Left renal cortex interstitium (tissue), 4 donors: Measurements from ENCODE around the gene CPT1B. TPM values are rescaled to one million over a fixed set of nuclear protein-coding genes. Genes with fewer than 3 reads are reported as not detected.

Experiments
- DNase-seq, 4 donors: peaks; one replicate each; pipeline ENCODE4 v3.0.0-alpha.2; 2013; ENCODE audit warnings: low read depth in 4 of 4, low spot score in 2 of 4, missing footprints in 1 of 4
- polyA plus RNA-seq, 4 donors: library from polyadenylated mRNA; unstranded; fragments of 120-200 nt; gene quantifications; one replicate each; pipeline ENCODE4 v1.2.1, GENCODE V29; 2013; ENCODE audit not compliant: insufficient read length in 4 of 4

Gene CPT1B
- polyA plus RNA-seq, 4 donors: 9.8 to 18.5 (median 10.9) TPM

DNA sequence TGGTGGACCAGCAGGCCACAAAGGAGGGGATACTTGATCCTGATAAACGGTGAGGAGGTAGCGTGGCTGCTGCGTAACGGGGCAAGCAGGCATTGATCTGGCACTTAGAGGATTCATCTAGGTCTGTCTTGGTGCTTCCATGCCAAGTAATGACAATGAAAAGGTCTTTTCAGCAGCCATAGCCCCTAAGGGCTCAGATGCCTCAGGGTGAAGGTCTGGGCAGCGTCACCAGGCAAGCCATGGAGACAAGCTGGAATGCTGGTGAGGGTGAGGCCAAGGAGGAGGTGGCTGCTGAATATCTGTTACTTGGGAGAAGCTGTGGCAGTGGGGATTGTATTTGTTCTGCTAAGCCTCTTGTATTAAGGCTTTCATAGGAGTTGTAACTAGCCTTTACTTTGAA, 9.2 kb upstream of the CPT1B start:
- DNase-seq: no peak

DNA sequence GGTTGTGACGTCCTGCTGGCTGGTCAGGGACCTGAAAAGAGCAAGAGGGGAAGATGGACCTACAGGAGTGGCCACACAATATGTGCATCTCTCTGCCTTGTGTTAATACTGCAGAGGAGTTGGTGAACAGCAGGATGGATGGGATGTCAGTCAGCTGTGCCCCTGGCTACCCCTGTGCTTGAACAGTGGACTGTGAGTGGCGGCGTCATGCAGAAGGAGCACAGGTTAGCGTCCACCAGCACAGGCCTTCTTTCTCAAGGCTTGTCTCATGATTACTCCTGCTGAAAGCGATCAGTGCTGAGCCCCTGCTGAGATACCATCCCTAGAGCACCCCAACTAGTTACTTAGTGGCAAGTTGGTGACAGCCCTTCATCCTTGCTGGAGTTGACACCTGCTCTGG, 8.2 kb upstream of the CPT1B start:
- no peak for DNase-seq

DNA sequence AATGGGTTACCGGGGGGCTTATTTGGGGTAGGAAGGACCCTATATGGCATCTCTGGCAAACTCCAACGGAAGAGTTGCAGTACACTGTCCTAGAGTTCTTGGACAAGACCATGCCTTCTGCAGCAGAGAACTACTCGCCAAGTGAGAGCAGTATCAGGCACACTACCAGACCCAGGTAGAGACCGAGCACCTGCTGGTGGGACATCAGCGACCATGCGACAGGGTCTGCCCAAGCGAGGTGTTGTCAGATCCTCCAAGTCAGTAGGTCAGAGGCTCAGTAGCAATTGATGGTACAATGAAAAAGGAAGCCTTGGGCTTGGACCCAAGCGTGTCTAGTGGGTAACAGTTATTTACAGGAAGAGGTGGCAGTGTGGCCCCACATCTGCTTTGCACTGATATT, 7.6 kb upstream of the CPT1B start:
- no peak for DNase-seq

DNA sequence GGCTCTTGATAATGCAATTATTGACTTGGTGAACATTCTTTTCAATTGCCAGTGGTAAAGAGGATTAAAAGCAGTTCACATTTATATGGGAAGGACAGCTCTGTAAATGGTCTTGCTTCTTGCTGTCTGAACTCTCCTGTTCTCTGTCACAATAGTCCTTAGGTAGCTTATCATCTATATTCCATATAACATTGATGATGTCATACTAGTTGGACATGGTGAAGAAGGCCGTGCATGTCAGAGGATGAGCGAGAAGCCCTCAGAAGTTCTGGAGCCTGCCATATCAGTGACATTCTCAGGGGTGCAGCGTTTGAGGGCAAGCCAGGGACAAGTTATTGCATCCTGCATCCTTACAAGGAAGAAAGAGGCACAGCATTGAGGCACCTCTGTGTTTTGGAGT, 7.0 kb upstream of the CPT1B start:
- no peak for DNase-seq

DNA sequence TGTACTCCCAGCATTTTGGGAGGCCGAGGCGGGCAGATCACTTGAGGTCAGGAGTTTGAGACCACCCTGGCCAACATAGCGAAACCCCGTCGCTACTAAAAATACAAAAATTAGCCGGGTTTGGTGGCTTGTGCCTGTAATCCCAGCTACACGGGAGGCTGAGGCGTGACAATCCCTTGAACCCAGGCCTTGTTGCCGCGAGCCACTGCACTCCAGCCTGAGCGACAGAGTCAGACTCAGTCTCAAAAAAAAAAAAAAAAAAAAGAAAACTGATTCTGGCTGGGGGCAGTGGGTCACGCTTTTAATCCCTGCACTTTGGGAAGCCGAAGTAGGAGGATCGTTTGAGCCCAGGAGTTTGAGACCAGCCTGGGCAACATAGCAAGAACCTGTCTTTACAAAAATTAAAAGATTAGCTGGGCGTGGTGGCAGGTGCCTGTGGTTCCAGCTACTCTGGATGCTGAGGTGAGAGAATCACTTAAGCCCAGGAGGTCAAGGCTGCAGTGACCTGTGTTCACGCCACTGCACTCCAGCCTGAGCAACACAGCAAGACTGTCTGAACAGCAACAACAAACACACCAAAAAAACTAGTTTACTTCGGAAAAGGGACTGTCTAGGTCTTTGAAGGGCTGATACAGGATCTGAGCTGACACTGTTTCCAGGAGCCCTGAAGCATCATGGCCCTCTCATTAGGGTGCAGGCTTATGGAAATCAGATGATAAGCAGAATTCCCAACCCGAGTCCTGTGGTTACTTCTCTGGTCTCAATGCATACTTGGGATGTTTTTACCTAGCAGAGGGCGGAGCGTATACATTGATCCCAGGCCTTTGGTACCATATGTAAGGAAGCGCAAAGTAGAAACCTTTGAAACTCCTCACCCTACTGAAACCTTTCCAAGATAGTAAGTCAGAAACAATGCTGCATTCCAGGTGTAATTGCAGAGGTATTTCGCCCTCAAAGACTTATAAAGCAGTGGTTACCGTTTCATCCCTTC, 6.2 kb upstream of the CPT1B start:
- no peak for DNase-seq

DNA sequence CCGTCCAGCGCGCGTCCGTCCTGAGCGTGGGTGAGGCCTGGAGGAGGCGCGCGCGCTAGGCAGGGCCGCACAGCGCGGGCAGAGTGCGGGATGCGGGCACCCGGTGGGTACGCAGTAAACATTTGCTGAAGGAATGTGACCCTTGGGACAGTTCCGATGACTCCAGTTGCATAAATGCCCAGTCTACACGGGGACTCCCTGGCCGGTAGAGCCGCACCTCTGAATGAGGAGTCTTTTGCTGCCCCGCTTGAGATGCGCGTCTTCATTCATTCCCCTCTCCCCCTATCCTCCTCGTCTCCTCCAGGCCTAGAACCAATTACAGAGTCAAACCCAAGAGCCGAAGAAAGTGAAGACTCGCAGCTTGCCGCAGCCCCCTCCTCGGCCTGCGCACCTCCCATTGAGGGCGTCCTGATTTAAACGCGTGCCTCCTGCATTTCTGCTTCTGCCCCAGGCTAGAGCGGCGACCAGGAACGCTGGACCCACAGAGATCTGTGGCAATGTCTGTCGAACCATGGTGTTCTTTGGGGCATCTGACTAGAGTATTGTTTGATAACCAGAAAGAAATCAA, 5.2 kb upstream of the CPT1B start:
- DNase-seq: no peak

DNA sequence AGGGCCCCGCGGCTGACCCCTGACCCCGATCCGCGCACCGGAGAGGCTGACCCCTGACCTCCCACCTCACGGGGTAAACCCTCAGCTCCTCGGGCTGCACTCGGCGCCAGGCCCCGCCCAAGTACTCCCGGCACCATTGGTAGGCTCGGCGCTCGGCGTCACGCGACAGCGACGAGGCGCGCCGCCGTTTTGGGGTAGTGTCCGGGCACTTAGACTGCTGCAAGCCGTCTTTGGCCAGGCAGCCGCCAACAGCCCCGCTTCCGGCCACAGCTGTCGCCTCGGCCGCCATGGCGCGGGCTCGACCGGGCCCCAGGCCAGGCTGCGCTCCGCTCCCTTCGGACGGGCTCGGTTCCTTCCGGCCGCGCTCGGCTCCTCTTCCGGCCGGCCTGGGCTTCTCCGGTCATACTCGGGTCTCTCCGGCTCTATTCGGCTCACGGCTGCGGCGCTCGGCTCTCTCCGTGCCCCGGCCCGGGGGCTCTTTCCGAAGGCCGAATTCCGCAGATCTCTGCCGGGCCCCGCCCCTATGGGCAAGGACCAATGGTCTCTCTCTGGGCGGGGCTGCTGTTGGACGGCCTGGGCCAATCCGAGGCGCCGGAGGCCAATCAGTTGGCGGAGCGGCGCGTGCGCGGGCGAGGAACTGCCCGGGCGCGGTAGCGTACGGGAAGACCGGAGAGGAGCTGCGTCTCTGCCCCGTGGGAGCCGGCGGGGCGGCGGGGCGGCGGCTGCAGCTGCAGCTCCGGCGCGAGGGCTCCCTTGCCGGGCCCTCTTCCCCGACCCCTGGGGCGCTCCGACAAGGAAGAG, 4.5 kb upstream of the CPT1B start, which contains the start of gene CHKB:
CHKB (minus strand) TSS at position 357 of the 801 bp plus-strand sequence; CDS start at position 289, 68 bp downstream.
- peak; percentile 87 to 96 (median 92) for DNase-seq

DNA sequence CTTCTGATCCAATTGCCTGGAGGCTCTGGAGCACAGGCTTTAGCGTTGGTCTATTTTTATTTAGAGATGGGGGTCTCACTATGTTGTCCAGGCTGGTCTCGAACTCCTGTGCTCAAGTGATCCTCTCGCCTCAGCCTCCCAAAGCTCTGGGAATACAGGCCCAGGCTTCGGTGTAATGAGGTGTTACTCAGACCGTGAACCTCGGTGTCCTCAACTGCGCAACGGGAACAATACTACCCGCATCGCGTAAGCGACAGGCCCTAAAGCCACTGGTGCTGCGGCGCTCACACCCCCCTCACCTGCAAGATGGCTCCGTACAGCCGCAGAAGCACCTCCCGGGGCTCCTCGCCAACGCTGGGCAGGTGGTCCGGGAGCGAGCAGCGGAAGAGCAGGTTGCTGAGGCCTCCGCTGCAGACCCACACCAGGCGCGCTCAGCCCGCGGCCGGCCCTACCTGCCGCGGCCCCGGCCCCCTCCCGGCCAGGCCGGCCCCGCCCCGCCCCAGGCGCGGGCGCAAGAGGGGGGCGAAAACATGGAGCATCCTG, 3.8 kb upstream of the CPT1B start:
- no peak for DNase-seq

DNA sequence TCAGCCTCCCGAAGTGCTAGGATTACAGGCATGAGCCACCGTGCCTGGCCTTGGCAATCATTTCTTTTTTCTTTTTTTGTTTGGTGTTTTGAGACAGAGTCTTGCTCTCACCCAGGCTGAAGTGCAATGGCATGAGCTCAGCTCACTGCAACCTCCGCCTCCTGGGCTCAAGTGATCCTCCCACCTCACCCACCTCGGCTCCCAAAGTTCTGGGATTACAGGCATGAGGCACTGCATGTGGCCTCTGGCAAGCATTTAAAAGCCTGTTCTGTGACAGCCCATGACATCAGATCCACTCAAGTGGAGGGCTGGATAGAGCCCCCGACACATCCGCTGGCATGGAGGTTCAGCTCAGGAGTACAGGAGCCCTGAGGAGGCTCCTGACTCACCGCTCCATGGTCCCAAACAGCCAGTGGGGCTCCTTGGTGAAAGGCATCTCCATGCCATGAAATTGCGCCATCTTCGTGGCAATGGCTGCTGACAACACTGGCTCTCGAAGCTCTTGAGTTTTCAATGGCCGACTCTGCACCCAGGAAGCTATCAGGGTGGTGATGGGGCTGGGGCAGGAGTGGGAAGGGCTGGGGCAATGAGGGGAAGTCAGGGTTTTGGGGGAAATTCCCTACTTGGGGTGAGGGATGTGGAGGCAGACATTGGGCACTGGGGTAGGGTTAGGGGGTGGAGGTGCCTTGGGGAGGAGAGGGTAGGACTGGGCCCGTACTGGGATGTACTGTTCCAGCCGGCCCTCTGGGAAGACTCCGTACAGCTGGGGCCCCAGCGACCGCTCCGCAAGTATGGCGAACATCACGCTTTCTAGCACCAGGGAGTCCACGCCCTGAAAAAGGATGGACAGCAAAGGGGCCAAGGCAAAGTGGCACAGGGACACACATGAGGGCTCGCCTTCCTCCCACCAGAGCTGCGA, 3.1 kb upstream of the CPT1B start:
- no peak for DNase-seq

DNA sequence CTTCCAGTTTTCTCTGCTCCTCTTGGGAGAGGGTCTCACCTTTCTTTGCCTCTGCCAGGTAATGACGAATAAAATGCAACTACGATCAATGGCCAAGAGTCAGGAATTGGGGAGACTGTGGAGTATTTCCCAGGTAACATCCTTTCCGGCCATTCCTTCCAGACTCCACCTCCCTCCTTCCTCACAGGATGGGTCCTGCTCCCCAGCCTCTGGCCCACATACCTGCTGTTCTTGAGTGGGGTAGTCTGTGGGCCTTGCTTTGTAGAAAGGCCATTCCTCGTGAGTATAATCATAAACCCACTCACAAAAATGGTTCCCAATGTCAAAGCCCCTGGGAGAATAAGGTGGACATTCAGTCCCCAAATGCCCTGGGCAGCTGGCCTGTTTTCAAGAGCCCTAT, 1.5 kb upstream of the CPT1B start:
- DNase-seq: no peak

DNA sequence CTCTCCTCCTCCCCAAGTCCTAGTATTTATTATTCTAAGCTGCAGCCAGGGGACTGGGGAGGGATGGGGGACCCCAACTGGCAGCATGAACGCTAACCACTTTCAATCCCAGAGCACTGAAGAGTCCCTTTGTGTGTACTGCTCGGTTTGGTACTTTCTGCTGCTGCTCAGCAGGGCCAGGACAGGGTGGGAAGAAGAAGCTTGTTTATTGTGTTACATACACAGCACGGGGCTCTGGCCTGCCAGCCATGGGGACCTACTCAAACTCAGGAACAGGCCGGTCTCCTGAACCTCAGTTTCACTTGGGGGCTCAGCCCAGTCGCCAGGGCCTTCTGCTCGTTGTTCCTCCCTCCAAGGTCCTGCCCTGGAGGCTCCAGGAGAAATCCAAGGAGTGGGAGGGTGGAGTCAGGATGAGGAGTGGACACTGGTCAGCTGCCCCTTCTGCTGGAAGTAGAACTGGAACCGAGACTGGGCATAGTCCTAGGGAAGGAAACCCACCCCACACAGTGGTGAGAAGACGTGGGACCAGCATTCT, 616 bp upstream of the CPT1B start:
- no peak for DNase-seq

DNA sequence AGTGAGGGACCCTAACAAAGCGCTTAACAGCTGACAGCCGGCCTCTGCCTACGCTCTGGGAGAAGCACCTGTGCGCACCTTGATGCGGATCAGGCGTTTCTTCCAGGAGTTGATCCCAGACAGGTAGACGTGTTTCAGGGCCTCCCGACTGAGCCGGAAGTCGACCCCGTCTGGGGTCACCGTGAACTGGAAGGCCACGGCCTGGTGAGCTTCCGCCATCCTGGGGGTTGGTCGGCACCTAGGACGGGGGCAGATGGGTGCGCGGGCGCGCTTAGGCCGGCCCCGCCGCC, 585 bp downstream of the CPT1B start:
- no peak for DNase-seq

DNA sequence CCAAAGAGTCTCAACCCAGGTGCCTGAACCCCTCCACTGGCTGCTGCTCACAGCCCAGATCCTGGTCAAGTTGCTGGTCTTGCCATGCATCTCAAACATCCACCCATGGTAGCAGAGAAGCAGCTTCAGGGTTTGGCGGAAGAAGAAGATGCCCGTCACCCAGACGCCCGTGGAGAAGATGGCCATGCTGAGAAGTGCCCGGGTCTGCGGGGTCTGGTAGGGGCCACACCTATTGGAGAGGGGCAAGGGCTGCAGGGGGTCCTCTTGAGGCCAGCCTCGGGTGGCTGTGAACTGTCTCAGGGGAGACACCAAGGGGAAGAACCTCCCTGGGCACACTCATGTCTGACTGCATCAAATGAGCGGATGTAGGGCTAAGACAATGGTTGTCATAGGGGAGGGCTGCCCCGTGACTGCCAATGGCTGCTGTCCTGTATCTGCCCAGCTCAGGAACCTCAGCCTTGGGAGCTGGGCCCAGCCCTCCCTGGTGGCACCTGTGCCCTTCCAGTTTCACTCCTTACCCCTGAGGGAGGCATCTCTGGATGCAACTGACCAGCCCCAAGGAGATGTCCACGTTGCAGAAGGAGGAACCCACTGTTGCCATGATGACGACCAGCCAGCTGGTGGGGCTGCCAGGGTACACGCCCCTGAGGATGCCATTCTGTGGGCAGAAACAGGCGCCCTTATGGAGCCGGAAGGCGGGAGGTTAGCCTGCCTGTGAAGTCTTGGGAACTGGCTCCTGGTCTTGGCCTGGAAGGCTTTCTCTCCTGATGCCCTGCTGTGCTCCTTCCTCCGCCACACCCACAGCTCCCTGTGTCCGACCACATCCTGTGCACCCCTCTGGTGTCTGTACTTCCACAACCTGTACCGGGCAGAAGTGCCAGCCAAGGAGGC, 1.2 kb downstream of the CPT1B start:
- DNase-seq: no peak

DNA sequence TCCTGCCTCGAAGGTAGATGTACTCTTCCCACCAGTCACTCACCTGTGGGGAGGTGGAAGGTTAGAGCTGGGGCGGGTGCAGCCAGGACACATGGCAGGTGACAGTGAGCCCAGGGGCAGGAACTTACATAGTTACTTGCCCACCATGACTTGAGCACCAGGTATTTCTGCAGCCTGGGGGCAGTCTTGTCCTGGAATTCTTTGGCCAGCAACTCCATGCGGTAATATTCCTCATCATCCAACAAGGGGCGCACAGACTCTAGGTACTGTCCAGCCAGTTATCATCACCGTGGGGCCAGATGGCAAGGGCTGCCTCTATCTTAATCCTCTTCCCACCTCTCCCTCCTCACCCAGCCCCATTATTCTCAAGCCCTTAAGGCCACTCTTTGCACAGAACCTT, 2.2 kb downstream of the CPT1B start:
- DNase-seq: no peak

DNA sequence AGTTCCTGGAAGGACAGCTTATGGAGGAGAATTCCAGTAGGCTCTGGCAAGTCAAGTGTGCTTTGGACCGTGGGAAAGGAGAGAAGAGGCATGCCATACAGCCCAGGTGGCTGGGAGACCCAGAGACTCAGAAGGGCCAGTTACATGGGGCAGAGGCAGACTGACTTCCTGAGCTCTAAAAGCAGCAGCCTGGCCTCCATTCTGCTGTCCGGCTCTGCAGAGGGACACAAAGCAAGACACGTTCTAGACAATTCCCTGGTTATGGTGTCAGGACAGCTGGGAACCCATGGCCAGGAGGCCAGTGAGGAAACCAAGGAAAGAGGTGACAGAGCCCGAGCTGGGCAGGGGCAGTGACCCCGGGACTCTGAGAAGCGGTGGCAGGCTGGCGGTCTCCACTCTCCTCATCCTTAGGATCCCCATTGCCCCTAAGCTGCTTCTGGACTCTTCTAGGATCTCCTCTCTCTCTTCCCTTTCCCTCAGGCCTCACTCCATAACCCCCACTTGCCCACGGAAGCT, 2.7 kb downstream of the CPT1B start:
- DNase-seq: no peak

DNA sequence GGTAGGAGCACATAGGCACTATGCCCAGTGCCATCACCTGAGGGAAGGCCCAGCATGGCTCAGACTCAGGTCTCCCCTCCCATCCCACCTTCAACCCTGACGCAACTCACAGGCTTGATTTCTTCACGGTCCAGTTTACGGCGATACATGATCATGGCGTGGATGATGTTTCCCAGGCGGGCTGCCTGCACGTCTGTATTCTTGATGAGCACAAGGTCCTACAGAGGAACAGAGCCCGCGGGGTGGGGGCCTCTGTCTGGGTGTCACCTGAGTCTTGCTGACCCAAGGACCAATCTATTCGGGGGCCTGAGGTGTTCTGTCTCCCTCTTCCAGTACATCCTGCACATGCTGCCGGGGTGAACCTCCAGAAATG, 3.9 kb downstream of the CPT1B start:
- no peak for DNase-seq

DNA sequence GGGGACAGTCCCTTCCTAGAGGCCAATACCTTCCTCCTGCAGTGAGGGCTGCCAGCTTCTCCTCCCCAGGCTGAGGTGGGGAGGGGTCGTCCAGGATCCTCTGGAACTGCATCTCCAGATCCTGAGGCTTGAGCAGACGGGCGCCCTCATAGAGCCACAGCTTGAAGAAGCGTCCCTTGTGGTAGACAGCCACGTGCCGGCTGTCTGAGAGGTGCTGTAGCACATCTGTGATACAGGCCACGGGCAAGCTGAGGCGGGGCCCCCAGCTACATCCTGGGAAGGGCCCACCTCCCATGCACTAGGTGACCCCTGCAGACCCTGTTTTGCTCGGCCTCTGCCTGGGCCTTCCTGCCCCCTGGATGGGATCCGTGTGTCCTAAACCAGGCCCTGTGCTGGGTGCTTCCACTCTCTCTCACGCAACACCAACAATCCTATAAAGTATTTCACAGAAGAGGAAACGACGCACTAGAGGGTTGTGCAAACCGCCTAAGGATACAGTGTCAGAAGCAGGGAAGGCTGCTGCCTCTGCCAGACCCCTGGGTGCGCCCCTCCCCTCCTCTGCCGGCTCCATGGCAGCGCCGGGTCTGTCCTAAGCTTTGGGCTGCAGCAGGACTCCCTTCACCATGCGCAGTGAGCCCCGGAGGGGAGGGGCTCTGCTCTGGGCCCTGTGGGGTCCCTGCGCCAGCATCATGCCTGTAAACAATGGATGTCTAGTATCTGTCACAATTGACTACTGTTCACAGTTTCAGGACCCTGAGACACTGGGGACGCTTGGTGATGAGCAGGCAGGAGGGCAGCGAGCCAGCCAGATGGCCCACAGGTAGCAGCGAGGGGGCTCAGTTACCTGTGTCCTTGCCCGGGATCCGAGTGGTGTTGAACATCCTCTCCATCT, 4.5 kb downstream of the CPT1B start:
- no peak for DNase-seq

DNA sequence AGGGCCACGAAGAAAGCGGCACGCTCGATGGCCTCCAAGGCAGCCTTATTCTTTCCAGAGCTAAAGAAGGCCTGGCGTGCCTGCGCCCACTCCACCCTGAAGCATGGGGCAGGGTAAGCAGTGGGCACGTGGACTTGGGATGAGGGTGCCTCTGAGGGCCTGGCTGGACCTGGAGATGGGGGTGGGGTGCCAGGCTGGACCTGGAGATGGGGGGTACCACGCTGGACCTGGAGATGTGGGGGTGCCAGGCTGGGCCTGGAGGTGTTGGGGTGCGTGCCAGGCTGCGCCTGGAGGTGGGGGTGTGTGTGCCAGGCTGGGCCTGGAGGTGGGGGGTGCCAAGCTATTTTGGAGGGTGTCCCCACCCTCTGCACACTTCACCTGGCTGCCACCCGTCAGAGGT, 5.3 kb downstream of the CPT1B start:
- DNase-seq: no peak
